Lower leg skin (tissue), 4 donors: ENCODE measurements around the gene EEF2KMT. TPM values are rescaled to one million over a fixed set of nuclear protein-coding genes. Genes with fewer than 3 reads are reported as not detected.

ENCODE experiments used
- DNase-seq, 2 donors: peaks; one replicate each; pipeline ENCODE4 v3.0.0-alpha.2; 2019; ENCODE audit warnings: low spot score in 2 of 2
- H3K4me3 ChIP-seq: fragments of 200-600 bp; sonication (generic); 2 replicates; pipeline ENCODE4 v1.5.1; 2017; ENCODE audit warnings: mild to moderate bottlenecking, low read depth; ENCODE audit not compliant: poor library complexity, severe bottlenecking
- CTCF ChIP-seq, 3 donors: fragments of 450-650 bp; IDR thresholded peaks; one replicate each; pipeline ENCODE4 v1.5.1; 2016; ENCODE audit warnings: antibody characterized with exemption in 3 of 3, mild to moderate bottlenecking in 3 of 3, moderate library complexity in 2 of 3
- POLR2A ChIP-seq, 2 donors: fragments of 450-650 bp; IDR thresholded peaks; one replicate each; pipeline ENCODE4 v1.6.1; 2016 to 2017; ENCODE audit warnings: antibody characterized with exemption in 2 of 2, mild to moderate bottlenecking in 1 of 2, moderate library complexity in 1 of 2
- WGBS, 2 donors: methylation state at CpG; one replicate each; pipeline ENCODE4 v1.1.5; 2018; 5-methylcytosine and 5-hydroxymethylcytosine counted together
- intact Hi-C: fragments of 100-400 bp; cut with DNase I; formaldehyde crosslinking; loops from one replicate; pipeline ENCODE4 v1.15.0; 2023; ENCODE audit warnings: low total_unique reads
- total RNA-seq, 4 donors: library from RNA; depleted of rRNA; stranded (reverse); fragments of >200 nt; gene quantifications; one replicate each; pipeline ENCODE4 v1.1.0, GENCODE V29; 2016

The EEF2KMT gene
- total RNA-seq, 4 donors from 2014 or later, result 6.6 to 10.2 (median 8.9) TPM

DNA sequence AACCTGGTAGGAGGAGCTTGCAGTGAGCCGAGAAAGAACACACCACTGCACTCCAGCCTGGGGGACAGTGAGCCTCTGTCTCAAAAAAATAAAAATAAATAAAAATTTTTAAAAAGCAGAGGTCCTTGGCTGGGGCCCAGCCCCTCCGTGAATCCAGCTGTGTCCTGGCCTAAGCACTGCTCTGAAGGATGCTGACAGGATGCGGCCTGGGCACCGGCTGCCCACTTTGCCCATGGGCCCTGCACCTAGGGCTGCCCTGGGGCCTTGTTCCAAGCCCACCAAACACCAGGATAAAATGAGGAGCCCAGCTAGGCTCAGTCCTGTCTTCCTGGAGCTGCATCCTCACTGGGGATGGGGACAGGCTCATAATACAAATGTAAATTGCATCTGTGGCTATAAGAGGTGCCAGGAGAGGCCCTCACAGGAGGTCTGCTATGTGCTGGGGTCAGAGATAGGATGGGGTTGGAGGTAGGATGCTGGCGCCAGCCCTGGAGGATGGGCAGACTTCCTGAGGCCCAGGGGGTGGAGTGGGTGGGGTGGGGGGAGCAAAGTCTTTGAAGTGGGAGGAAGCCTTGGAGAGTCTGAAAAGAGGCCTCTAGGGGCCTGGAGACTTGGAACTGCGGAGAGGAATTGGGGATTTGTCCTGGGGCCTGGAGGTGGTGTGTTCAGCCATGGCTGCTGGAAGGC lies 38.1 kb downstream of the EEF2KMT start:
- no peak for TF ChIP-seq CTCF (IDR thresholded peaks at IDR 0.05)
- TF ChIP-seq POLR2A (IDR thresholded peaks at IDR 0.05), result no peak
- intact Hi-C loops, result no loop called here
- 79 to 87% methylated on average over 6 of the region's 6 CpGs for WGBS, 2 donors
- DNase-seq, result no peak
- H3K4me3 ChIP-seq, result no peak overlapping the region

- TF ChIP-seq POLR2A (IDR thresholded peaks at IDR 0.05) (no peak), CTCF (IDR thresholded peaks at IDR 0.05) (no peak)
- DNase-seq, result no peak
- intact Hi-C loops, result no loop called here
- no peak overlapping the region for H3K4me3 ChIP-seq
- 49 to 72% methylated on average over 4 to 7 of the region's 7 CpGs for WGBS, 2 donors
Observed at GRCh38 chr16:5058476-5058875, 39.1 kb downstream of the EEF2KMT start.

- WGBS, 2 donors, result 14 to 16% methylated on average over 9 to 11 of the region's 11 CpGs
- TF ChIP-seq CTCF (IDR thresholded peaks at IDR 0.05) (no peak), POLR2A (IDR thresholded peaks at IDR 0.05) (no peak)
- intact Hi-C loops, result no loop called here
- no peak overlapping the region for H3K4me3 ChIP-seq
- DNase-seq, result no peak
Observed at GRCh38 chr16:5056352-5056751, 41.2 kb downstream of the EEF2KMT start.

DNA sequence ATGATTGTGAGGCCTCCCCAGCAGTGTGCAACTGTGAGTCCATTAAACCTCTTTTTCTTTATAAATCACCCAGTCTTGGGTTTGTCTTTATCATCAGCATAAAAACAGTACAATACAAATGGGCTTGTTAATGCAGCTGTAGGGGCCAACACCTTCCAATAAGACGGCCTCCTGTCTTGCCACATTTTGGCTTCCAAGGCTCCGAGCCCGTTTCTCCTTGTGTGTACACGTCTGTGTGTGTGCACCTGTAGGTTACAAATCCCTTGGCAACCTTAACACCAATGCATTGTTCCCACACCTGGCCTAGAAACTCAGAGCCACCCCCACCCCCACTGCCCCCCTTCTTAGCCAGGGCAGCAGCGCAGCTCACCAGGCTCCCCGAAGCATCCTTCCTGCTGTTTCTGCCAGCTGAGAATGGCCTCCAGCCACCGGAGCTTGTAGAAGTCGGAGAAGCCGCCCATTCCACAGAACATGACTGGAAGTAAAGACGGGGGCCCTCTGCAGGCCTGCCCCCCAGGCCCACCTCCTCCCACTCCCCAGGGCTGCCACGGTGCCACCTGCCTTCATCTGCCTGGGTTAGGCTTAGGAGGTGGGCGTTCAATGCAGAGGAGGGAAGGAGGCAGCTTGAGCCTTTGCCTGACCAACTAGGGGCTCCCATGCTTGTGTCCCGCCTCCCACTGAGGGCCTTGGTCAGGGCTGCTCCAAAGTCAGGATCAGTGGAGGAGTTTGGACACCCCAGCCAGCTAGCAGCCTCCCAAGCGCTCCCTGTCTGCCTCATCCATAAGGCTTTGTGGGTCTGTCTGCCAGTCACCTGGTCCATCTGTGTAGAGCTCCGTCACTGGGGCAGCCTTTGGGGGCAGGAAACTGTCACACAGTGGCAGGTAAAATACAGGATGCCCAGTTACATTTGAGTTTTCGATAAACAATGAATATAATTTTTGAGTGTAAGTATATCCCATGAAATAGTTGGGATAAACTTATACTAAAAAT lies 42.4 kb downstream of the EEF2KMT start:
- TF ChIP-seq CTCF (IDR thresholded peaks at IDR 0.05) (no peak), POLR2A (IDR thresholded peaks at IDR 0.05) (no peak)
- WGBS, 2 donors, result 64 to 67% methylated on average over 16 of the region's 16 CpGs
- no peak for DNase-seq
- intact Hi-C loops, result no loop called here
- no peak overlapping the region for H3K4me3 ChIP-seq

- 79 to 85% methylated on average over 2 of the region's 2 CpGs for WGBS, 2 donors
- intact Hi-C loops, result no loop called here
- TF ChIP-seq POLR2A (IDR thresholded peaks at IDR 0.05), result no peak
- no peak for TF ChIP-seq CTCF (IDR thresholded peaks at IDR 0.05)
- no peak overlapping the region for H3K4me3 ChIP-seq
- DNase-seq, result no peak
Observed at GRCh38 chr16:5046914-5047313, 50.7 kb downstream of the EEF2KMT start.
